Globus pallidus (tissue), 1 donor: ENCODE data around the gene EFS.
"Not testable (repeated sequence)": the region's sequence is repeated elsewhere in the genome, so short reads cannot be mapped to it uniquely, and the experiment has no call there.

Experiments used
- DNase-seq: peaks from one replicate; pipeline ENCODE4 v3.0.0-alpha.2; 2015; ENCODE audit warnings: low spot score

Gene EFS, protein sequence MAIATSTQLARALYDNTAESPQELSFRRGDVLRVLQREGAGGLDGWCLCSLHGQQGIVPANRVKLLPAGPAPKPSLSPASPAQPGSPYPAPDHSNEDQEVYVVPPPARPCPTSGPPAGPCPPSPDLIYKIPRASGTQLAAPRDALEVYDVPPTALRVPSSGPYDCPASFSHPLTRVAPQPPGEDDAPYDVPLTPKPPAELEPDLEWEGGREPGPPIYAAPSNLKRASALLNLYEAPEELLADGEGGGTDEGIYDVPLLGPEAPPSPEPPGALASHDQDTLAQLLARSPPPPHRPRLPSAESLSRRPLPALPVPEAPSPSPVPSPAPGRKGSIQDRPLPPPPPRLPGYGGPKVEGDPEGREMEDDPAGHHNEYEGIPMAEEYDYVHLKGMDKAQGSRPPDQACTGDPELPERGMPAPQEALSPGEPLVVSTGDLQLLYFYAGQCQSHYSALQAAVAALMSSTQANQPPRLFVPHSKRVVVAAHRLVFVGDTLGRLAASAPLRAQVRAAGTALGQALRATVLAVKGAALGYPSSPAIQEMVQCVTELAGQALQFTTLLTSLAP

GRCh38 chr14:23365036-23365731, at the start of gene EFS:
TSS of gene EFS (minus strand) at chr14:23365172. CDS start at chr14:23365025, 147 bp downstream.
- peak; percentile 67 for DNase-seq

DNA sequence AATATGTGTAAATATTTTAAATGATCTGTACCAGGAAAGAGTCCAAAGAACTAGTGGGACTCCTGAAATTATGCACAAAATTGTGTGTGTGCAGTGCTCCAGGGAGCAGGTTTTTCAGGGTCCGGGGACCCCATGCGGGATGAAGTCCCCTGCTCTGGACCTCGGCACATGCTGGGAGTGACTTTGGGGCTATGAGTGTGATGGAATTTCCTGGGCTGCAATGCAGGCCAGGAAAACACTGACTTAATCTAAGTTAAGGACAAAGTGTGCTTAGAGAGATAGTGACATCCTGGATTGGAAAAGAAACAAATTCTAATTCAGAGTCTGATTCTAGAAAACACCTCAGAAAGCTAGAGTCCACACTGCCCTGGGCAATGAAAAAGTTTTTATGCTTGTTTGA, 49.3 kb upstream of the EFS start:
- no peak for DNase-seq

GRCh38 chr14:23413681-23414080, 48.7 kb upstream of the EFS start:
- DNase-seq: no peak

- DNase-seq: no peak
Observed at GRCh38 chr14:23411563-23412525, 46.9 kb upstream of the EFS start.

GRCh38 chr14:23409966-23410635, 45.1 kb upstream of the EFS start:
- DNase-seq: no peak

GRCh38 chr14:23409475-23409874, 44.5 kb upstream of the EFS start:
- no peak for DNase-seq

GRCh38 chr14:23408307-23408630, 43.3 kb upstream of the EFS start:
- DNase-seq: no peak

GRCh38 chr14:23407516-23408306, 42.7 kb upstream of the EFS start, which contains the start of gene MYH6:
TSS of gene MYH6 (minus strand) at chr14:23408273. CDS start at chr14:23407223, 1,050 bp downstream.
- no peak for DNase-seq

DNA sequence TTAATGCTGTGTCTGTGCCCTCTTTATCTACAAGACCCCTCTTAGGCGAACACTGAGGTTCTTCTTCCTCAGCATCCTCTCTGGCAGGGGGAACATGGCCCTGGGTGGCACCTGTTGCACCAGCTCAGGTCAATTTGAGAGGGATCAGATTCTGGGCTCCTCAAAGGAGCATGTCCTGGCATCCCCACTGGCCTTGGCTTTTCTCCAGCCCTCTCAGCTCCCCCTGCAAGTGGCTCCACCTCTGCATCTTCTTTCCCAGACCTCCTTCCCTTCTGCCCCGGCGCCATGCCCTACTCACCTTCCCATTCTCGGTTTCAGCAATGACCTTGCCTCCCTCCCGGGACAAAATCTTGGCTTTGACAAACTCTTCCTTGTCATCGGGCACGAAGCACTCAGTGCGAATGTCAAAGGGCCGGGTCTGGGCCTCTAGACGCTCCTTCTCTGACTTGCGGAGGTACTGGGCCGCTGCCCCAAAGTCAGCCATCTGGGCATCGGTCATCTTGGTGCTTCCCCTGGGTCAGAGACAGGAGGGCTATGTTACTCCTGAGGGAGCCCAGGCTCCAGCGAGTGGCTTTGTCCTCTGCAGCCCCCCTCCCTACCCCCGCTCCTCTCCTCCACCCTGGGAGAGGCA, 41.9 kb upstream of the EFS start:
- DNase-seq: no peak

GRCh38 chr14:23406244-23406643, 41.3 kb upstream of the EFS start:
- DNase-seq: peak; percentile 8

GRCh38 chr14:23405516-23406025, 40.6 kb upstream of the EFS start:
- DNase-seq: no peak

- no peak for DNase-seq
Observed at GRCh38 chr14:23405096-23405495, 40.1 kb upstream of the EFS start.

DNA sequence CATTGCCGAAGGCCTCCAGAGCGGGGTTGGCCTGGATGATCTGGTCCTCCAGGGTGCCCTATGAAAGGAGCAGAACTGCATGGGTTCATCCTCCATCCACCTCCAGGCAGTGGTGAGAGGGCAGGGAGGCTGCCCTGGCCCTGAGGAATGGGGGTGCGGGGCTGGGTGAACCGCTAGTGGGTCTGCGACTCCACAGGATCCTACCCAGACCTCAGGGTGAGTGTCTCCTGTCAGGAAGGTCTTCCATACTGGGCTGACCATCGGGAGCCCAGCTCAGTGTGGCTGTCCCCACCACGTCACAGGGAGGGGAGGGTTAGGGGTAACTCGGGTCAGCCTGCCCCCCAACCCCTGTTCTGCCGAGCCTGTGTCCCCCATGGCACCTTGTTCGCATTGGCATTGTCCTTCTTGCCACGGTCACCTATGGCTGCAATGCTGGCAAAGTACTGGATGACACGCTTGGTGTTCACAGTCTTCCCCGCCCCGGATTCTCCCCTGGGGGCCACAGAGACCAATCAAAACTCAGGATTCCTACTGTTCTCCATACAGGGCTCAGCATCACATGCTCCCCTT, 39.4 kb upstream of the EFS start:
- no peak for DNase-seq

DNA sequence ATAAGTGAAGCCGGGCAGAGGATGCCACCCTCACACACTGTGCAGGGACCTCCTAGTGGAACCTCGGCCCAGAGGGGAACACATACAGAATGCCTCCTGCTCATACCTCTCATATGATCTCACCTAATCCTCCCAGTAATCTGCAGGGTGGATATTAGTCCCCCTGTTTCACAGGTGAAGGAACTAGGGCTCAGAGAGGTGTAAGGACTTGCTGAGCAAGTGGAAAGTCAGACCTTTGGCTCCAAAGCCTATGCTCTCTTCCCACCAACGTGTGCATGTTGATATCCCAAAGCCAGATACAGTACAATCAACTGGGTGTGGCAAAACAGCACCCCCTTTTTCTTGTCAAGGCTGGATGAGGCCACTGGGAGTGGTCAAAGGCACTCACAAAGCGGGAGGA, 38.9 kb upstream of the EFS start:
- DNase-seq: no peak

DNA sequence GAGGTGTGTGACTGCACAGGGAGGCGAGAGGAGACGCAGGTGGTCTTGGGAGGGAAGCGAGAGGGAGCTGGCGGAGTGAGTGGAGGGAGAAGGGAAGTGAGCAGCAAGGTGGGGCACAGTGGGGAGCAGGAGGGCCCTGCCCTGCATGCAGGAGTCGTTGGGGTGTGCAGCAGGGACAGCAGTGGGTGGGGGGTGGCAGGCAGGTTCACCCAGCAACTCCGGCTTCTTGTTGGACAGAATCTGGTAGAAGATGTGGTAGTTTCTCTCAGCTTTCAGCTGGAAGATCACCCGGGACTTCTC, 38.1 kb upstream of the EFS start:
- DNase-seq: no peak

DNA sequence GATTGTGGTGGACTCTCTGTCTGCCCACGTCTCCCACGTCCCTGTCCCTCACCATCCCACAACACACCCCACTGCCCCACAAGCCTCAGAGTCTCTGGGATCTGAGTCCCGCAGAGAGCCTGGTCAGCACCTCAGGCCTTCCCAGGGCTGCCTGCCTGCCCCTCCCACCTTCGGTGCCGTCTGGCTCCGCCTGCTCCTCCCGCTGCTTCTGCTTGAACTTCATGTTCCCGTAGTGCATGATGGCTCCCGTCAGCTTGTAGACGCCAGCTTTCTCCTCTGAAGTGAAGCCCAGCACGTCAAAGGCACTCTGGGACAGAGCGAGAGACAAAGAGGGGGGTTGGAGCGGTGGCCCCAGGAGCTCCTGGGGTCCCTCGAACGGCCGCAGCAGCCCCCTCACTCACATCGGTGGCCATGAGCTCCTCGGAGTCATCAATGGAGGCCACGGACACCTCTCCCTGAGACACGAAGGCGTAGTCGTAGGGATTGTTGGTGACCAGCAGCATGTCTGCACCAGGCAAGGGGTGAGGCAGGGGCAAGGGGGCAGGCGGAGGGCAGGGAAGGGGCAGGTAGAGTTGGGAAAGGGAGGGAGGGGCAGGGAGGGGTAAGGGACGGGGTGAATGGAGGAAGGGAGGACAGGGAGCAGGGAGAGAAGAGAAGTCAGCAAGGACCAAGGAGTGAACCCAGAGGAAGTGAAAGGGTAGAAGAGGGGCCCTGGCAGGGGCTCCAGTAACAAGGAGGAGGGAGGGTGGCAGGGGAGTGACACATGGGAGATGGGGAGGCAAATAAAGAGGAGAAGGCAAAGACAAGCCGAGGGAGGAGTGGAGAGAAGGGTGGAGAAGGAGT, 37.5 kb upstream of the EFS start:
- no peak for DNase-seq

DNA sequence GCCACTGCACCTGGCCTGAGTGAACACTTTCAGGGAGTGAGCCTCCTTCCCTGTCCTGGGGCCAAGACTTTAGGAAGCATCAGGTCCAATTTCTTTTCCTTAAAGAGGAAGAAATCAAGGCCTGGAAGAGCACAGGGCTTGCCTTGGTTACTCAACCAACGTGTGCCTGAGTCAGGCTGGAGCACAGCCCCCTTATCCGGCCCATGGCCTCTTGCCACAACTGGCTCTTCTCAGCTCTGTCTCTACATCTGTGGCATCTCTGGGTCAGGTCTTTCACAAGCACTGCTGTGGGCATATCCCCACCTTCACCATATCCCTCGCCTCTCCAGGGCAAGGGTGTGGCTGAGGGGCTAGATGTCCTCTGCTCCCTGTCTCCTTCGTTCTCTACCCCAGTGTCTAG, 36.3 kb upstream of the EFS start:
- DNase-seq: no peak

- not testable (repeated sequence) for DNase-seq
Observed at GRCh38 chr14:23400496-23401149, 35.7 kb upstream of the EFS start.
